Neural crest cell (in vitro differentiated cells): Measurements from ENCODE around the gene MTA3. TPM values are rescaled to one million over a fixed set of nuclear protein-coding genes. Genes with fewer than 3 reads are reported as not detected.
A peak's percentile ranks its signal among the peaks of the same experiment; 100 is the strongest.

Experiments used
- DNase-seq: peaks from one replicate; pipeline ENCODE4 v3.0.0; 2021; ENCODE audit warnings: low read depth, mixed read lengths, low spot score
- H3K27ac Mint-ChIP-seq: one replicate; pipeline ENCODE4 v1.8.0; 2021; ENCODE audit warnings: mild to moderate bottlenecking, mixed read lengths; ENCODE audit not compliant: unreplicated experiment
- H3K27me3 Mint-ChIP-seq: 2 replicates; pipeline ENCODE4 v1.8.0; 2021; ENCODE audit warnings: low read depth, mild to moderate bottlenecking, mixed read lengths
- H3K36me3 Mint-ChIP-seq: 2 replicates; pipeline ENCODE4 v1.8.0; 2021; ENCODE audit warnings: low read depth, mild to moderate bottlenecking, mixed read lengths
- H3K4me1 Mint-ChIP-seq: 2 replicates; pipeline ENCODE4 v1.8.0; 2021; ENCODE audit warnings: mixed read lengths
- H3K4me3 Mint-ChIP-seq: one replicate; pipeline ENCODE4 v1.8.0; 2021; ENCODE audit warnings: mild to moderate bottlenecking, mixed read lengths
- H3K9me3 Mint-ChIP-seq: 2 replicates; pipeline ENCODE4 v1.8.0; 2021; ENCODE audit warnings: mixed read lengths
- CTCF ChIP-seq: fragments of 200-600 bp; sonication (generic); conservative IDR thresholded peaks from 2 replicates; pipeline ENCODE4 v1.5.0; 2021; ENCODE audit warnings: antibody characterized with exemption, mild to moderate bottlenecking
- long read RNA-seq: library from polyadenylated mRNA; unstranded; transcript quantifications from one replicate; pipeline ENCODE4 v2.0.0, GENCODE V29; 2020
- total RNA-seq: library from RNA; stranded (reverse); gene quantifications from 2 replicates; pipeline ENCODE4 v1.2.1, GENCODE V29; 2021

MTA3 gene
- total RNA-seq, result 62.3 and 63.8 TPM in 2 replicates
- long read RNA-seq, transcript MTA3-205 (14 exons, 2,202 nt), result major isoform, 20 of 47 reads
- long read RNA-seq, transcript MTA3-204 (14 exons, 2,041 nt), result minor isoform, 8 of 47 reads
- long read RNA-seq, partial matches to known transcripts, result 11 of 47 reads
- long read RNA-seq, other reads (novel, unspliced or antisense), result 7 of 47 reads

- peaks cover 5% of the 10 kb centered on the region for H3K36me3 Mint-ChIP-seq
- no peak for TF ChIP-seq CTCF
- H3K27me3 Mint-ChIP-seq, result no peaks in the 10 kb centered on the region
- H3K9me3 Mint-ChIP-seq, result no peaks in the 10 kb centered on the region
- peak within 1 kb of the TSS; percentile 95 for H3K4me3 Mint-ChIP-seq
- peak; percentile 61 for DNase-seq
- peaks cover 22% of the 10 kb centered on the region for H3K4me1 Mint-ChIP-seq
- peak within 1 kb of the TSS; percentile 98 for H3K27ac Mint-ChIP-seq
Measured at GRCh38 chr2:42568401-42569115, at the start of gene MTA3. Gene MTA3, plus strand, starts transcription at chr2:42568632. Its CDS starts 114 bp downstream, at chr2:42568746.

- Mint-ChIP-seq H3K4me3 (no peak overlapping the region), H3K27ac (no peak overlapping the region), H3K27me3 (no peaks in the 10 kb centered on the region), H3K9me3 (peaks cover 3% of the 10 kb centered on the region), H3K4me1 (no peaks in the 10 kb centered on the region), H3K36me3 (no peaks in the 10 kb centered on the region)
- TF ChIP-seq CTCF, result no peak
- DNase-seq, result no peak
Measured at GRCh38 chr2:42519624-42520023, 48.8 kb upstream of the MTA3 start.

- TF ChIP-seq CTCF, result no peak
- Mint-ChIP-seq H3K27ac (no peak overlapping the region), H3K4me1 (no peaks in the 10 kb centered on the region), H3K4me3 (no peak overlapping the region), H3K36me3 (no peaks in the 10 kb centered on the region), H3K27me3 (no peaks in the 10 kb centered on the region), H3K9me3 (peaks cover 3% of the 10 kb centered on the region)
- DNase-seq, result no peak
Measured at GRCh38 chr2:42522035-42522434, 46.4 kb upstream of the MTA3 start.

GRCh38 chr2:42523341-42523740 lies 45.1 kb upstream of the MTA3 start:
- no peaks in the 10 kb centered on the region for H3K4me1 Mint-ChIP-seq
- H3K4me3 Mint-ChIP-seq, result no peak overlapping the region
- peak overlapping the region; percentile 0 for H3K27ac Mint-ChIP-seq
- no peak for TF ChIP-seq CTCF
- no peaks in the 10 kb centered on the region for H3K36me3 Mint-ChIP-seq
- H3K27me3 Mint-ChIP-seq, result no peaks in the 10 kb centered on the region
- DNase-seq, result no peak
- peaks cover 3% of the 10 kb centered on the region for H3K9me3 Mint-ChIP-seq

- no peaks in the 10 kb centered on the region for H3K36me3 Mint-ChIP-seq
- DNase-seq, result no peak
- no peaks in the 10 kb centered on the region for H3K4me1 Mint-ChIP-seq
- no peaks in the 10 kb centered on the region for H3K27me3 Mint-ChIP-seq
- no peak overlapping the region for H3K27ac Mint-ChIP-seq
- no peak for TF ChIP-seq CTCF
- H3K4me3 Mint-ChIP-seq, result no peak overlapping the region
- H3K9me3 Mint-ChIP-seq, result no peaks in the 10 kb centered on the region
Measured at GRCh38 chr2:42532397-42532796, 36.0 kb upstream of the MTA3 start.
